H1 (cell line): ENCODE data around the gene SLC5A2. TPM values are rescaled to one million over a fixed set of nuclear protein-coding genes. Genes with fewer than 3 reads are reported as not detected.

Source experiments
- JUN ChIP-seq: IDR thresholded peaks from 2 replicates; pipeline ENCODE4 v1.6.1; 2011; ENCODE audit warnings: low read depth, mild to moderate bottlenecking, improper control_type of control experiment, low read length
- KDM5A ChIP-seq: fragments of 200-600 bp; IDR thresholded peaks from 2 replicates; pipeline ENCODE4 v1.7.1; 2012; ENCODE audit warnings: mild to moderate bottlenecking, low read length, inconsistent platforms, mixed read lengths
- SIN3A ChIP-seq, 2 experiments: IDR thresholded peaks in 1 of 2; conservative IDR thresholded peaks in 1 of 2; 2 replicates each; pipeline ENCODE4 v1.6.1; 2011 to 2012; ENCODE audit warnings: low read length in 2 of 2, improper control_type of control experiment in 1 of 2, low read depth in 1 of 2, mild to moderate bottlenecking in 1 of 2
- TAF1 ChIP-seq: IDR thresholded peaks from 2 replicates; pipeline ENCODE4 v1.6.1; 2011; ENCODE audit warnings: mild to moderate bottlenecking, low read depth, low read length
- polyA plus RNA-seq, 7 experiments: library from polyadenylated mRNA; depleted of rRNA in 3 of 7; stranded (reverse) in 5 of 7; unstranded in 2 of 7; fragments of >200 nt in 5 of 7; fragments of 200-250 nt in 2 of 7; gene quantifications; 1 replicate in 5 of 7; 2 replicates in 1 of 7; 4 replicates in 1 of 7; pipeline versions ENCODE4 v1.2.1 to v1.2.3, GENCODE V29; 2011 to 2013; ENCODE audit warnings: missing spikeins in 2 of 7, mixed read lengths in 2 of 7
- total RNA-seq: library from RNA; stranded (reverse); fragmentation: NEBNext Ultra II Directional; extraction: Animal tissue kit (Norgen Biotek cat#: 25700); gene quantifications from 2 replicates; pipeline ENCODE4 v1.2.1, GENCODE V29; 2021

SLC5A2 gene
- total and polyA plus RNA-seq, 2 of the 8 experiments (the other 6 are each of a cell fraction or from before 2014, with no cell fraction given), result 0.56 to 4.4 TPM

- TF ChIP-seq SIN3A (conservative IDR thresholded peaks at IDR 0.05 in 1 of 2, IDR thresholded peaks at IDR 0.05 in 1 of 2; ENCODE audit: low read depth in 1 of 2, low read length in 2 of 2) (no peak), KDM5A (no peak), JUN (no peak), TAF1 (no peak)
- TF ChIP-seq, all 59 proteins: peak for 0
These were observed 43.4 kb upstream of the SLC5A2 start (continued) for GRCh38 chr16:31439519-31439918.
